Vagina (tissue), 2 donors: ENCODE measurements around the gene EFHB.

Source experiments
- CTCF ChIP-seq, 3 experiments: fragments of 450-650 bp in 2 of 3; fragments of 200-600 bp in 1 of 3; sonication (generic) in 1 of 3; IDR thresholded peaks; one replicate each; pipeline ENCODE4 v1.5.1; 2017 to 2019; ENCODE audit warnings: antibody characterized with exemption in 3 of 3, mild to moderate bottlenecking in 2 of 3, moderate library complexity in 2 of 3
- POLR2AphosphoS5 ChIP-seq, 2 donors: sonication (generic); formaldehyde crosslinking; IDR thresholded peaks; one replicate each; pipeline ENCODE4 v1.9.0; 2017; ENCODE audit warnings: antibody characterized with exemption in 2 of 2, mild to moderate bottlenecking in 2 of 2, low read depth in 1 of 2; ENCODE audit not compliant: insufficient read depth in 1 of 2

- TF ChIP-seq POLR2AphosphoS5 (IDR thresholded peaks at IDR 0.05; ENCODE audit: insufficient read depth in 1 of 2, low read depth in 1 of 2): no peak
- TF ChIP-seq CTCF (IDR thresholded peaks at IDR 0.05): no peak
Measured at GRCh38 chr3:19967812-19968211, 33.8 kb upstream of the EFHB start.
